Measurements from ENCODE around the gene RRAS2.

RRAS2 gene

DNA sequence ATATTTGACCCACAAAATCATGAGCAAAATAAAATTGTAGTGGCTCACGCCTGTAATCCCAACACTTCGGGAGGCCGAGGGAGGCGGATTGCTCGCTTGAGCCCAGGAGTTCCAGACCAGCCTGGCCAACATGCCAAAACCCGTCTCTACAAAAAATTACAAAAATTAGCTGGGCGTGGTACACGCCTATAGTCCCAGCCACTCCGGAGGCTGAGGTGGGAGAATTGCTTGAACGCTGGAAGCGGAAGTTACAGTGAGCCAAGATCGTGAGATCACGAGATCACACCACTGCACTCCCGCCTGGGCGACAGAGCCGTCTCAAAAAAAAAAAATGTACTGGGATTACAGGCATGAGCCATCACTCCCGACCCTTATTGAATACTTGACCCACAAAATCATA lies 2.0 kb upstream of the RRAS2 start:
- TF ChIP-seq POLR2AphosphoS5 (IDR thresholded peaks at IDR 0.05; ENCODE audit: low read depth, low read length) (no peak), SIN3A (IDR thresholded peaks at IDR 0.05; ENCODE audit: borderline replicate concordance, insufficient read depth, low read length) (no peak), FOXP2 (optimal IDR thresholded peaks at IDR 0.05; ENCODE audit: borderline replicate concordance, extremely low read depth, extremely low read length, insufficient read depth) (no peak), TAF1 (IDR thresholded peaks at IDR 0.05; ENCODE audit: borderline replicate concordance, insufficient read depth, low read length) (no peak)
- TF ChIP-seq, protein P1, sequence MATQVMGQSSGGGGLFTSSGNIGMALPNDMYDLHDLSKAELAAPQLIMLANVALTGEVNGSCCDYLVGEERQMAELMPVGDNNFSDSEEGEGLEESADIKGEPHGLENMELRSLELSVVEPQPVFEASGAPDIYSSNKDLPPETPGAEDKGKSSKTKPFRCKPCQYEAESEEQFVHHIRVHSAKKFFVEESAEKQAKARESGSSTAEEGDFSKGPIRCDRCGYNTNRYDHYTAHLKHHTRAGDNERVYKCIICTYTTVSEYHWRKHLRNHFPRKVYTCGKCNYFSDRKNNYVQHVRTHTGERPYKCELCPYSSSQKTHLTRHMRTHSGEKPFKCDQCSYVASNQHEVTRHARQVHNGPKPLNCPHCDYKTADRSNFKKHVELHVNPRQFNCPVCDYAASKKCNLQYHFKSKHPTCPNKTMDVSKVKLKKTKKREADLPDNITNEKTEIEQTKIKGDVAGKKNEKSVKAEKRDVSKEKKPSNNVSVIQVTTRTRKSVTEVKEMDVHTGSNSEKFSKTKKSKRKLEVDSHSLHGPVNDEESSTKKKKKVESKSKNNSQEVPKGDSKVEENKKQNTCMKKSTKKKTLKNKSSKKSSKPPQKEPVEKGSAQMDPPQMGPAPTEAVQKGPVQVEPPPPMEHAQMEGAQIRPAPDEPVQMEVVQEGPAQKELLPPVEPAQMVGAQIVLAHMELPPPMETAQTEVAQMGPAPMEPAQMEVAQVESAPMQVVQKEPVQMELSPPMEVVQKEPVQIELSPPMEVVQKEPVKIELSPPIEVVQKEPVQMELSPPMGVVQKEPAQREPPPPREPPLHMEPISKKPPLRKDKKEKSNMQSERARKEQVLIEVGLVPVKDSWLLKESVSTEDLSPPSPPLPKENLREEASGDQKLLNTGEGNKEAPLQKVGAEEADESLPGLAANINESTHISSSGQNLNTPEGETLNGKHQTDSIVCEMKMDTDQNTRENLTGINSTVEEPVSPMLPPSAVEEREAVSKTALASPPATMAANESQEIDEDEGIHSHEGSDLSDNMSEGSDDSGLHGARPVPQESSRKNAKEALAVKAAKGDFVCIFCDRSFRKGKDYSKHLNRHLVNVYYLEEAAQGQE (IDR thresholded peaks at IDR 0.05; ENCODE audit: insufficient read depth in 1 of 2, low read depth in 2 of 2, low read length in 2 of 2) = no peak

DNA sequence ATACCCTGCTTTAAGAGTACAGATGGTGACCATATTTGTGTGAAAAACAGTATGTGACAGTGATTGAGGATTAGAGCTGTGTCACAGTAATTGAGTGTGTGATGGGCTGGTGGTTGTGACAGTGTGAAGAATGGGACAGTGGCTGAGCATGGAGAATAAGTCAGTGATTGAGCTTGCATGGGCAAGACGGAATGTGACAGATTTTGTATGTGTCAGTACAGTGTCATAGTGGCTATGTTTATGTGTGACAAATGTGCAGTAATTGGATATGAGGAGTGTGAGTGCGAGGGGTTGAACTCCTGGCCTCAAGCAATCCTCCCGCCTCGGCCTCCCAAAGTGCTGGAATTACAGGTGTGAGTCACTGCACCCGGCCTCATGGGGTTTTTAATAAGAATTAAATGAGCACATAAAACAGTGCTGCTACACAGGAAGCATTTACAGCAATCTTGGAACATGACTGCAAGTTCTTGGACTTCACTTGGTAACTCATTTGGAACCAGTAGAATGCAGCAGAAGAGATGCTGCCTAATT lies 583 bp upstream of the RRAS2 start:
- no peak for TF ChIP-seq SIN3A (IDR thresholded peaks at IDR 0.05; ENCODE audit: borderline replicate concordance, insufficient read depth, low read length)
- no peak for TF ChIP-seq POLR2AphosphoS5 (IDR thresholded peaks at IDR 0.05; ENCODE audit: low read depth, low read length)
- no peak for TF ChIP-seq TAF1 (IDR thresholded peaks at IDR 0.05; ENCODE audit: borderline replicate concordance, insufficient read depth, low read length)
- TF ChIP-seq, protein P1 (IDR thresholded peaks at IDR 0.05; ENCODE audit: insufficient read depth in 1 of 2, low read depth in 2 of 2, low read length in 2 of 2) = no peak
- TF ChIP-seq FOXP2 (optimal IDR thresholded peaks at IDR 0.05; ENCODE audit: borderline replicate concordance, extremely low read depth, extremely low read length, insufficient read depth) = no peak

DNA sequence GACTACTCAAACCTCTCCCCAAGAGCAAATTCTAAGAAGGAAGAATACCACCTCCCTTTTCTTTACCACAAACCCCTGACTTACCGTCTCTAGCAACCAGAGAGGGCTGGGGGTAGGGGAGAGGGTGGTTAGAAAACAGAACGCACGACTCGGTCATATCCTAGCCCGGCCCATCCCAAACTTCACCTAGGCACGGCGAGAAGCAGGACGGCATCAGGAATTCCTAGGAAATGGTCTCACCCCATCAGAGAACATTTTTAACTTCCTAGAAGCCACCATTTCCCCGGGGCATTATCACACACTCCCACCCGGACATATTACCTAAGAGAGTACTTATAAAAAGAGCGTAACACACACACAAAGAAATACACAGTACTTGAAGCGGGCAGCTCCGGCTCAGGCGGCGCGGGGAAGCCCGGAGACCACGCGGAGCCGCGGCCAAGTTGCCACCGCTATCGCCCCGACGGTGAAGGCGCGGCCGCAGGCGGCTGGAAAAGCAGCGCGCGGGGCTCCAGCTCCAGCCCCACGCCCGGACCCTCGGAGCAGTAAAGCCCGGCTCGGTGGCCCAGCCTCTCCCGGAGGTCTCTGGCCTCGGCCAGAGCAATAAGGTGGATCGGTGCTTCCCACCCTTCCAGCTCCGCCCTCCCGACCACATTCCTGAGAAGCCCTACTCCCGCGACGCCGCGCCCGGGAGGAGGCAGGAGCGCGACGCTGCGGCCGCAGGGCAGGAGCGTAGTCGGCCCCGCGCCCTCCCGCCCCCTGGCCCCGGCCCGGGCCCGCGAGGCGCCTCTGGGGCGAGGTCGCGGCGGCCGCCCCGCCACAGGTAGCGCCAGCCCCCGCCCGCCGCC lies 878 bp downstream of the RRAS2 start:
- TF ChIP-seq SIN3A (IDR thresholded peaks at IDR 0.05; ENCODE audit: borderline replicate concordance, insufficient read depth, low read length) (peak; percentile 25; the same call in 1 of the 2 replicates), FOXP2 (optimal IDR thresholded peaks at IDR 0.05; ENCODE audit: borderline replicate concordance, extremely low read depth, extremely low read length, insufficient read depth) (peak; percentile 8), TAF1 (IDR thresholded peaks at IDR 0.05; ENCODE audit: borderline replicate concordance, insufficient read depth, low read length) (0 out of 2 replicates have a peak, but pooled peaks have one; percentile 56), POLR2AphosphoS5 (IDR thresholded peaks at IDR 0.05; ENCODE audit: low read depth, low read length) (no peak)
- TF ChIP-seq, protein P1 (IDR thresholded peaks at IDR 0.05; ENCODE audit: insufficient read depth in 1 of 2, low read depth in 2 of 2, low read length in 2 of 2) = 0 out of 4 replicates have a peak, but pooled peaks of 1 of the 2 experiments have one; percentile 47

DNA sequence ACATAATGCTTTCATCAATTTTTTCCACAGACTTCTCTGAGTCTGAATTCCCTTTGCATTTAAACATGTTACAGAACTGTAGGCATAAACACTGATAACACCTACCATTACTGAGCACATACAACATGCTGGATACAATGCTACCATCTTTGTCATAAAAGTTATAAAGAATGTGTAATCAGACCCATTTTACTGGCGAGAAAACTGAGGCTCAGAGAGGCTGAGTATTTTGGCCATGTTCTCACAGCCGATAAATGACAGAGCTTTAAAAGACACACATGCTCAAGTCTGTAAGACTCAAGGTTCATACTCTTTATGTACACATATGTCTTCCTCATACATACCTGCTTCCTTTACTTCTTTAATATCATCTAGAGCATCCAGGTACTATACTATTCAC lies 2.6 kb downstream of the RRAS2 start:
- no peak for TF ChIP-seq POLR2AphosphoS5 (IDR thresholded peaks at IDR 0.05; ENCODE audit: low read depth, low read length)
- TF ChIP-seq FOXP2 (optimal IDR thresholded peaks at IDR 0.05; ENCODE audit: borderline replicate concordance, extremely low read depth, extremely low read length, insufficient read depth) = no peak
- TF ChIP-seq TAF1 (IDR thresholded peaks at IDR 0.05; ENCODE audit: borderline replicate concordance, insufficient read depth, low read length) = no peak
- no peak for TF ChIP-seq SIN3A (IDR thresholded peaks at IDR 0.05; ENCODE audit: borderline replicate concordance, insufficient read depth, low read length)
- TF ChIP-seq, protein P1 (IDR thresholded peaks at IDR 0.05; ENCODE audit: insufficient read depth in 1 of 2, low read depth in 2 of 2, low read length in 2 of 2) = no peak
